Measurements from ENCODE around the gene JMJD1C. TPM values are rescaled to one million over a fixed set of nuclear protein-coding genes. Genes with fewer than 3 reads are reported as not detected.
"Not testable (repeated sequence)": the region's sequence is repeated elsewhere in the genome, so short reads cannot be mapped to it uniquely, and the experiment has no call there.

JMJD1C gene
- total RNA-seq, 1 donor from 2014 or later = 205 TPM

DNA sequence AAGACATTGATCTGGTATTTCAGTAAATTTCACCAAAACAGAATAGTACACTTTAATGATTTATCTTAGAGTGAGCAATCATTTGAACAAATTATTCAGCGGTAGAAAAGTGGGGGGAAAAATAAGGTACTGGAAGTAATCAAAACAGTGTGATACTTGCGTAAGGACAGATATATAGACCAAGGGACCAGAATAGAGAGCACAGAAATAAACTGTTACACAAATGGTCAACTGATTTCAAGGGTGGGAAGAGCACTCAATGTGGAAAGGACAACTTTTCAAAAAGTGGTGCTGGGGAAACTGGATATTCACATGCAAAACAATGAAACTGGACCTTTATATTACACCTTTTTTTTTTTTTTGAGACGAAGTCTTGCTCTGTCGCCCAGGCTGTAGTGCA, 212.7 kb downstream of the JMJD1C start:
- DNase-seq = no peak

DNA sequence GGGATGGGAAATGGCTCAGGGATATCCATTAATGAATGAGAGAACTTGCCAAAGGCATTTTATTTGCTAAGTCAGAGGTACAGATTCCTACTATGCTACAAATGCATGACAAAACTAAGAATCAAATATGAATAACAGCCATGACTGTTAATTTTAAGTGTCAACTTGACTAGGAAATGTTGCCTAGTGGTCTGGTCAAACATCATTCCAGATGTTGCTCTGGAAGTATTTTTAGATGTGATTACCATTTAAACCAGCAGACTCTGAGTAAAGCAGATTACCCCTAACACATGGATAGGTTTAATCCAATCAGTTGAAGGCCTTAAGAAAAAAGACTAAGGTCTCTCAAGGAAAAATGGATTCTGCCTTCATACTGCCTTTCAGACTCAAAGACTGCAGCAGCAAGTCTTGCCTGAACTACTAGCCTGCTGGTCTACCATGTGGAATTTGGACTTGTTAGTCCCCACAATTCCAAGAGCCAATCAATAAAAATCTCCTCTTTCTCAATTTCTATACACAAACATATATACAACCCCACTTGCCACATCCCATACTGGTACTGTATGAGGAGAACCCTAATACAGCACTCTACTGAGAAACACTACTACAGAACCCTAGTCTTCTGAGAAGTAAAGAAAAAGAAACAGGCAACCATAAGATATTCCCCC, 213.5 kb downstream of the JMJD1C start:
- no peak for DNase-seq

DNA sequence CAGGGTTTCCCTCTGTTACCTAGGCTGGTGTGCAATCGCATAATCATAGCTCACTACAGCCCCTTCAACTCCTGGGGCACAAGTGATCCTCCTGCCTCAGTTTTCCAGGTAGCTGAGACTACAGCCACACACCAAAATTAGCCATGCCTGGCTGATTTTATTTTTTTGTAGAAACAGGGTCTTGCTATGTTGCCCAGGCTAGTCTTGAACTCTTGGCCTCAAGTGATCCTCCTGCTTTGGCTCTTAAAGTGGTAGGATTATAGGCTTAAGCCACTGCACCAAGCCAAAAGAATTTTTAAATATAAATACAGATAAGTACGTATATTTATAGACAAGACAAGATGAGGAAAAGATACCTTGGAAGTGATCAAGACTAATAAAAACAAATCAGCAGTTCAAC, 215.7 kb downstream of the JMJD1C start:
- no peak for DNase-seq

- peak; percentile 57 for DNase-seq
Measured at GRCh38 chr10:63247771-63248170, 218.0 kb downstream of the JMJD1C start.

- DNase-seq = no peak
Measured at GRCh38 chr10:63246356-63246755, 219.4 kb downstream of the JMJD1C start.

- peak; percentile 81 for DNase-seq
Measured at GRCh38 chr10:63241841-63242281, 223.9 kb downstream of the JMJD1C start.

- DNase-seq = peak; percentile 44
Measured at GRCh38 chr10:63240807-63241206, 225.0 kb downstream of the JMJD1C start.

DNA sequence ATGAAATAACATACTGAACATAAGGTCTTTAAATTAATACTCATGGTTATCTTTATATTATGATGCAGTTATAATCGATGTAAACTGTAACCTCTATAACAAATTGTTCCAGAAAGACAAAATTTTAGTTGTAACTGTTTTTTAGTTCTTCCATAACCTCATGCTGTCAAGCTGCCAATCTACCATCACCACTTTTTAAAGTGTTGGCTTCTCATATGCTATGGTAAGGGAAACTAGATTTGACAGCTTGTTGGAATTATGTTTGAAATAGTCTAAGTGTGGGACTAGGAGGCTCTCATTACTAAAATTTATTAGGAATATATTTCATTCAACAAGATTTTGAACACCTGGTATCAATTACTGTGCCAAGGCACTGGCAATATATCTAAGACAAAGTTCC, 227.3 kb downstream of the JMJD1C start:
- no peak for DNase-seq

- DNase-seq = no peak
Measured at GRCh38 chr10:63237396-63237795, 228.4 kb downstream of the JMJD1C start.

DNA sequence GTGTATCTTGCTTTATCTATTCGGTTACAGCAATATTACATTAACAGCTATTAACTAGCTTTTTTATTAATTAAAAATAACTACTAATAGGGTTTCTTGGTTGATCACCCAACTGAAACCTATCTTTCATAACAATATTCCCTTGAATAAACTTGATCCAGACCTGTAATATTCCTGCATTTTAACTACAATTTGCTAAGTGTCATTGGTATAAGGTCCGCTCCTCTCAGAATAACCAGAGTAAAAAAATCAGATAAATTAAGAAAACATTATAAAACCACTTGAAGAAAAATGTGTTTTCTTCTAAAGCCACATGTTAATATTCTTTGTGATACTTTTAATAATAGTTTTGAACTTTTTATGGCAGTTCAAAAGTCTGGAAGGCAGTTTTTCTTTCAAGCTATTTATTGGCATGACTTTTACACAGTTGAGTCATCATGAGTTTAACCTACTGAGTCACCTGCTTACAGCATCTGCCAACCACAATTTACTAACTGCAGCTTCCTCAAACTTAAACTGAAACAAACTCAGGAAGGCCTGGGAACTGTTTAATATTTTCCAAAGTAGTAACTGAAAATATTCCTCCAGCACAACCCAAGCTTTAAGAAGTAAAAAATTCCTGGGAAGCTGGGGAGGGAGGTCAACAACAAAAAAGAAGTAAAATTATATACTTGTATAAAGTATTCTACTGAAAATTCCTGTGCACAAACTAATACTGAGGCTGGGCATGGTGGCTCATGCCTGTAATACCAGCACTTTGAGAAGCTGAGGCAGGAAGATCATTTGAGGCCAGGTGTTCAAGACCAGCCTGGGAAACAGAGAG, 229.5 kb downstream of the JMJD1C start:
- DNase-seq = peak; percentile 93

DNA sequence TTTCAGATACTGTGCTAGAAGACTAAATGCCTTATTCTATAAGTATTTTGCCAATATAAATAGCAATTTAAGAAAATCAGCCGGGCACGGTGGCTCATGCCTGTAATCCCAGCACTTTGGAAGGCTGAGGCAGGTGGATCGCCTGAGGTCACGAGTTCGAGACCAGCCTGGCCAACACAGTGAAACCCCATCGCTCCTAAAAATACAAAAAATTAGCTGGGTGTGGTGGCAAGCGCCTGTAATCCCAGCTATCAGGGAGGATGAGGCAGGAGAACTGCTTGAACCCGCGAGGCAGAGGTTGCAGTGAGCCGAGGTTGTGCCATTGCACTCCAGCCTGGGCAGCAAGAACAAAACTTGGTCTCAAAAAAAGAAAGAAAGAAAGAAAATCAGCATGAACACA, 230.6 kb downstream of the JMJD1C start:
- DNase-seq = not testable (repeated sequence)

DNA sequence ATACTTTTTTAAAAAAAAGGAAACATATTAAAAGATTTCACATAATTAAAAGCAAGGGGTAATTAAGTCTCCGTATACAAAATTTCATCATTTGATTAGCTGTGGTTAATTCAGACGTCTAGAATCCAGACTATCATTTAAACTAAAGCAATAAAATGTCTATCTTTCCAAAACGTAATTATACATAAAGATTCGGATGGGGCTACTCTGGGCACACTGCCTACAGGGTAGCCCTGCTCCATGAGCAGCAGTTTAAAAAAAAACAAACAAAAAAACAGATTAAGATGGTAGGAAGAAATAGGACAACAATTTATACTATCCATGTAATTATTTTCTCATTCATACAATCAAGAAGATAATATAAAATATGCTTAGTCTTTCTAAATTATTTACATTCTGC, 236.6 kb downstream of the JMJD1C start:
- no peak for DNase-seq

GRCh38 chr10:63228237-63228636, 237.5 kb downstream of the JMJD1C start:
- DNase-seq = no peak

- DNase-seq = no peak
Measured at GRCh38 chr10:63227207-63227895, 238.4 kb downstream of the JMJD1C start.

- DNase-seq = no peak
Measured at GRCh38 chr10:63224241-63224640, 241.5 kb downstream of the JMJD1C start.

DNA sequence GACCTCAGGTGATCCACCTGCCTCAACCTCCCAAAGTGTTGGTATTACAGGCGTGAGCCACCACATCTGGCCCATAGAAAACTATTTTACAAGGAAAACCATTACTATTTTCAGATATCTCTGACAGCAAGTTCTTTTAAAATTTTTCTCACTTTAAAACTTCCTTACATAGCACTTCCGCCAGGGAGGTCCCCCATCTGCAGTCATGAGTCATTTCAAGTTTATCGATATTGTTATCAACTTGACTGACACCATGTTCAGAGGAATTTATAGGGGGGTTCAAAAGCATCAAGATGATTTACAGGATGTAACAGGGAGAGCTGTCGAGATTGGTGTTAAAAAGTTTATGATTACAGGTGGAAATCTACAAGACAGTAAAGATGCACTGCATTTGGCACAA, 243.8 kb downstream of the JMJD1C start:
- DNase-seq = no peak

DNA sequence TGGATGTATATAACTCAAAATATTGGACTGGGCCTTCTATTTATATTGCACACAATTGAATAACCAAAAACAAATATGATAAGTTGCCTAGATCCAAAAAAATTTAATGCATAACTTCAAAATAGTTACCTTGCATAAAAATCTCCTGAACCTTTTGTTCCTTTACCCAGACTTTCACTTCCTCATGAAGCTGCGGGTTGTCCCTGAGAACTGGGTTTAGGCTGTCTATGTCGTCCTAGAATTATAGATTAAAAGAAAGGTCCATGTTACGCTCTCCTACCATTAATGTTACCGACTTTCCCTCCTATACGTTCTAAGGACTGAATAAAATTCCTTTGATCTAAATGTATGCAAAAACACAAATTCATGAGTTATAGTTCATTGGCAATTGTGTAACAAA, 246.0 kb downstream of the JMJD1C start:
- no peak for DNase-seq

GRCh38 chr10:63217120-63217605, 248.6 kb downstream of the JMJD1C start:
- DNase-seq = peak; percentile 72

GRCh38 chr10:63214571-63214970, 251.2 kb downstream of the JMJD1C start:
- DNase-seq = no peak

- no peak for DNase-seq
Measured at GRCh38 chr10:63213489-63213888, 252.3 kb downstream of the JMJD1C start.

- peak; percentile 45 for DNase-seq
Measured at GRCh38 chr10:63210611-63211196, 255.1 kb downstream of the JMJD1C start.

- peak; percentile 24 for DNase-seq
Measured at GRCh38 chr10:63209705-63210104, 256.1 kb downstream of the JMJD1C start.

DNA sequence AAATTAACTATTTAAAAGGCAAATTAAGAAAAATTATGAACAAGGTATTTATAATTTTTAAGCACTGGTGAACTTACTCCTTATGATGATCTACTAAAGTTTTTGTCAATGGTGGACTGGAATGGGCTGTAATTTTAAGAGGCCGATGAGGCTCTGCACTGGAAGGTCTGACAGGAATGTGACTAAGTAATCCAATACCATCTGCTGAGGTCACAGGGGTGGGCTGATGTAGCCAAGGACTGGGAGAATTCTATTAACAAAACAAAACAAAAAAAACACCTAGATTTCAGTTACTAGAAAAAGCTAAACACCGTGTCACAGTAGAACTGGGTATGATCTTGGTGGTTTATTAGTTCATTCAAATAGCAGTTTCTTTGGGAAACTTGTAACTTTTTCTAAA, 256.8 kb downstream of the JMJD1C start:
- peak; percentile 76 for DNase-seq

All from dermis blood vessel endothelial cell (primary cell).